ENCODE measurements around the gene FBXL16. TPM values are rescaled to one million over a fixed set of nuclear protein-coding genes. Genes with fewer than 3 reads are reported as not detected.

Gene FBXL16
- total and polyA plus RNA-seq, 9 of the 15 experiments (the other 6 are each of a cell fraction or from before 2014, with no cell fraction given): 0.21 to 8.2 (median 1.7) TPM

- TF ChIP-seq ARID3B (CRISPR knock-in tag; IDR thresholded peaks at IDR 0.05; ENCODE audit: borderline replicate concordance) (no peak), NFIC (IDR thresholded peaks at IDR 0.05) (no peak), ZNF764 (CRISPR knock-in tag; IDR thresholded peaks at IDR 0.05; ENCODE audit: low read depth) (no peak), C11orf30 (IDR thresholded peaks at IDR 0.05; ENCODE audit: low read depth) (no peak), ZSCAN32 (CRISPR knock-in tag; IDR thresholded peaks at IDR 0.05) (no peak), NCOA6 (IDR thresholded peaks at IDR 0.05) (no peak), LEF1 (IDR thresholded peaks at IDR 0.05) (no peak), HBP1 (CRISPR knock-in tag; IDR thresholded peaks at IDR 0.05) (no peak), CHD1 (IDR thresholded peaks at IDR 0.05; ENCODE audit: low read length) (no peak), ZNF124 (CRISPR knock-in tag; IDR thresholded peaks at IDR 0.05) (no peak), CTBP1 (IDR thresholded peaks at IDR 0.05; ENCODE audit: borderline replicate concordance) (no peak)
- TF ChIP-seq, protein P1, sequence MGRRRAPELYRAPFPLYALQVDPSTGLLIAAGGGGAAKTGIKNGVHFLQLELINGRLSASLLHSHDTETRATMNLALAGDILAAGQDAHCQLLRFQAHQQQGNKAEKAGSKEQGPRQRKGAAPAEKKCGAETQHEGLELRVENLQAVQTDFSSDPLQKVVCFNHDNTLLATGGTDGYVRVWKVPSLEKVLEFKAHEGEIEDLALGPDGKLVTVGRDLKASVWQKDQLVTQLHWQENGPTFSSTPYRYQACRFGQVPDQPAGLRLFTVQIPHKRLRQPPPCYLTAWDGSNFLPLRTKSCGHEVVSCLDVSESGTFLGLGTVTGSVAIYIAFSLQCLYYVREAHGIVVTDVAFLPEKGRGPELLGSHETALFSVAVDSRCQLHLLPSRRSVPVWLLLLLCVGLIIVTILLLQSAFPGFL (CRISPR knock-in tag; IDR thresholded peaks at IDR 0.05): no peak
These were observed 61.0 kb downstream of the FBXL16 start (continued) for GRCh38 chr16:644556-644955.

Data from K562 (cell line).